Breast epithelium (tissue), 3 donors: ENCODE data around the gene SLC35D1.

Source experiments
- POLR2AphosphoS5 ChIP-seq, 3 donors: sonication (generic); formaldehyde crosslinking; IDR thresholded peaks; one replicate each; pipeline ENCODE4 v1.6.1; 2017; ENCODE audit warnings: antibody characterized with exemption in 3 of 3
- TF ChIP-seq, protein P1 (sequence below), 3 donors: fragments of 450-650 bp; IDR thresholded peaks; one replicate each; pipeline ENCODE4 v1.5.1; 2016 to 2017; ENCODE audit warnings: antibody characterized with exemption in 3 of 3, mild to moderate bottlenecking in 3 of 3, moderate library complexity in 3 of 3

DNA sequence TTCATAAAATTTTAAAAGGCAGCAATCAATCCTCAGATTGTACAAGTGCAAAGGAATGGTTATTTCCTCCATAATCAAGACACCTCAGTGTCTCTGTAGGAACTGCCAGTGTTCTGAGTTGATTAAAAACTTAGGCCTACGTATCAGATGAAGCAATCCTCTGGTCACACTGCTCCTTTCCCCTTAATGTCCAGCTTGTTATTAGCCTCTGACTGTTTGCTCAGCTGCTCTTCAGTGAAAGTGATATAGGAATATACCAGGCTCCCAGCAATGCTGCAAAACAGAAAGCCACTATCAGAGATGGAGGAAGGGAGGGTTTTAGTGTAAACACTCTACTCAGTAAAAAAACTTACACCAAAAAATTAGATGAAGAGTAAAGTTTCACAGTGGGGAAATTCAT, 49.8 kb downstream of the SLC35D1 start:
- TF ChIP-seq, protein P1, sequence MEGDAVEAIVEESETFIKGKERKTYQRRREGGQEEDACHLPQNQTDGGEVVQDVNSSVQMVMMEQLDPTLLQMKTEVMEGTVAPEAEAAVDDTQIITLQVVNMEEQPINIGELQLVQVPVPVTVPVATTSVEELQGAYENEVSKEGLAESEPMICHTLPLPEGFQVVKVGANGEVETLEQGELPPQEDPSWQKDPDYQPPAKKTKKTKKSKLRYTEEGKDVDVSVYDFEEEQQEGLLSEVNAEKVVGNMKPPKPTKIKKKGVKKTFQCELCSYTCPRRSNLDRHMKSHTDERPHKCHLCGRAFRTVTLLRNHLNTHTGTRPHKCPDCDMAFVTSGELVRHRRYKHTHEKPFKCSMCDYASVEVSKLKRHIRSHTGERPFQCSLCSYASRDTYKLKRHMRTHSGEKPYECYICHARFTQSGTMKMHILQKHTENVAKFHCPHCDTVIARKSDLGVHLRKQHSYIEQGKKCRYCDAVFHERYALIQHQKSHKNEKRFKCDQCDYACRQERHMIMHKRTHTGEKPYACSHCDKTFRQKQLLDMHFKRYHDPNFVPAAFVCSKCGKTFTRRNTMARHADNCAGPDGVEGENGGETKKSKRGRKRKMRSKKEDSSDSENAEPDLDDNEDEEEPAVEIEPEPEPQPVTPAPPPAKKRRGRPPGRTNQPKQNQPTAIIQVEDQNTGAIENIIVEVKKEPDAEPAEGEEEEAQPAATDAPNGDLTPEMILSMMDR (IDR thresholded peaks at IDR 0.05) = no peak
- no peak for TF ChIP-seq POLR2AphosphoS5 (IDR thresholded peaks at IDR 0.05)
